ENCODE measurements around the gene WDR41. TPM values are rescaled to one million over a fixed set of nuclear protein-coding genes. Genes with fewer than 3 reads are reported as not detected.
"Not testable (repeated sequence)": the region's sequence is repeated elsewhere in the genome, so short reads cannot be mapped to it uniquely, and the experiment has no call there.

The WDR41 gene
- total RNA-seq, 4 donors from 2014 or later, result 39.3 to 59.2 (median 49.2) TPM

GRCh38 chr5:77513321-77513720 is 21.2 kb upstream of the WDR41 start:
- no peak overlapping the region for H3K4me3 ChIP-seq
- no peaks in the 10 kb centered on the region for H3K27me3 ChIP-seq
- no peaks in the 10 kb centered on the region for H3K9me3 ChIP-seq
- 22 to 51% methylated on average over 1 of the region's 1 CpG for WGBS, 2 donors
- no peaks in the 10 kb centered on the region for H3K4me1 ChIP-seq
- no peaks in the 10 kb centered on the region for H3K36me3 ChIP-seq
- TF ChIP-seq CTCF (IDR thresholded peaks at IDR 0.05), result no peak
- no peak for TF ChIP-seq EP300 (IDR thresholded peaks at IDR 0.05)
- no peak for TF ChIP-seq POLR2A (IDR thresholded peaks at IDR 0.05)
- DNase-seq (ENCODE audit: low spot score in 2 of 2), result no peak
- no peak overlapping the region for H3K27ac ChIP-seq

DNA sequence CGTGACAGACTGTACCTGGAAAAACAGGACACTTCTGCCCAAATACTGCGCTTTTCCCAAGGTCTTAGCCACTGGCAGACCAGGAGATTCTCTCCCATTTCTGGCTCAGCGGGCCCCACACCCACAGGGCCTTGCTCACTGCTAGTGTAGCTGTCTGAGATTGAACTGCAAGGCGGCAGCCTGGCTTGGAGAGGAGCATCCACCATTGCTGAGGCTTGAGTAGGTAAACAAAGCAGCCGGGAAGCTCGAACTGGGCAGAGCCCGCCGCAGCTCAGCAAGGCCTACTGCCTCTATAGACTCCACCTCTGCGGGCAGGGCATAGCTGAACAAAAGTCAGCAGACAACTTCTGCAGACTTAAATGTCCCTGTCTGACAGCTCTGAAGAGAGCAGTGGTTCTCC is 9.0 kb upstream of the WDR41 start:
- not testable (repeated sequence) for H3K4me1 ChIP-seq; H3K36me3 ChIP-seq; H3K27ac ChIP-seq; H3K4me3 ChIP-seq; H3K27me3 ChIP-seq; DNase-seq (ENCODE audit: low spot score in 2 of 2); H3K9me3 ChIP-seq
- 85 to 93% methylated on average over 9 of the region's 9 CpGs for WGBS, 2 donors

GRCh38 chr5:77499973-77500372 is 7.9 kb upstream of the WDR41 start:
- no peak for TF ChIP-seq POLR2A (IDR thresholded peaks at IDR 0.05)
- TF ChIP-seq CTCF (IDR thresholded peaks at IDR 0.05), result no peak
- TF ChIP-seq EP300 (IDR thresholded peaks at IDR 0.05), result no peak
- Histone ChIP-seq H3K27ac (no peak overlapping the region), H3K4me3 (no peak overlapping the region), H3K4me1 (no peaks in the 10 kb centered on the region), H3K27me3 (no peaks in the 10 kb centered on the region), H3K36me3 (no peaks in the 10 kb centered on the region), H3K9me3 (peaks cover 0 to 9% (median 0%) of the 10 kb centered on the region in 4 donors)
- DNase-seq (ENCODE audit: low spot score in 2 of 2), result no peak
- WGBS, 2 donors, result 91 to 98% methylated on average over 2 of the region's 2 CpGs

GRCh38 chr5:77499441-77499840 is 7.3 kb upstream of the WDR41 start:
- peaks cover 0 to 9% (median 0%) of the 10 kb centered on the region in 4 donors for H3K9me3 ChIP-seq
- no peak for TF ChIP-seq POLR2A (IDR thresholded peaks at IDR 0.05)
- no peak for TF ChIP-seq CTCF (IDR thresholded peaks at IDR 0.05)
- TF ChIP-seq EP300 (IDR thresholded peaks at IDR 0.05), result no peak
- WGBS, 2 donors, result 71 to 81% methylated on average over 3 of the region's 3 CpGs
- H3K4me3 ChIP-seq, result no peak overlapping the region
- no peaks in the 10 kb centered on the region for H3K27me3 ChIP-seq
- H3K4me1 ChIP-seq, result no peaks in the 10 kb centered on the region
- no peaks in the 10 kb centered on the region for H3K36me3 ChIP-seq
- H3K27ac ChIP-seq, result no peak overlapping the region
- no peak for DNase-seq (ENCODE audit: low spot score in 2 of 2)

DNA sequence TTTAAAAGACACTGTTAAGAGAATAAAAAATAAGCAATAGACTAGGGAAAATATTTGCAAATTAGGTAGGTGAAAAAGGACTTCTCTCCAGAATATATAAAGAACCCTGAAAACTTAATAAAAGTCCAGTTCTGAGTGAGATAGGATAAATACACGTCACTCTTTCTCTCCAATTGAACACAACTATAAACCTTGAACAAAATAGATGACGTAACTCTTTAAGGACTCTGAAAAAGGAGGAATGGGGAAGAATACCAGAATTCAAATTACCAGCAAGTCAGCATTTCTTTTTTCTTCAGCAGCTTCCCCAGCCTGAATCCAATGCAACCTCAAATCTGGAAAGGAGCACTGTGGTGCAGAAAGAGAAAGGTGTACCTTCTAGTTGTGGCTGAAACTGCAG is 6.8 kb upstream of the WDR41 start:
- no peaks in the 10 kb centered on the region for H3K4me1 ChIP-seq
- TF ChIP-seq CTCF (IDR thresholded peaks at IDR 0.05) (no peak), EP300 (IDR thresholded peaks at IDR 0.05) (no peak), POLR2A (IDR thresholded peaks at IDR 0.05) (no peak)
- H3K27me3 ChIP-seq, result no peaks in the 10 kb centered on the region
- H3K9me3 ChIP-seq, result peaks cover 0 to 9% (median 0%) of the 10 kb centered on the region in 4 donors
- DNase-seq (ENCODE audit: low spot score in 2 of 2), result no peak
- no peaks in the 10 kb centered on the region for H3K36me3 ChIP-seq
- no peak overlapping the region for H3K27ac ChIP-seq
- 68 to 82% methylated on average over 2 of the region's 2 CpGs for WGBS, 2 donors
- no peak overlapping the region for H3K4me3 ChIP-seq

GRCh38 chr5:77494935-77495334 is 2.8 kb upstream of the WDR41 start:
- Histone ChIP-seq H3K27ac (no peak overlapping the region), H3K27me3 (no peaks in the 10 kb centered on the region), H3K4me3 (no peak overlapping the region), H3K36me3 (no peaks in the 10 kb centered on the region), H3K9me3 (no peaks in the 10 kb centered on the region), H3K4me1 (peaks cover 0 to 16% (median 0%) of the 10 kb centered on the region in 4 donors)
- DNase-seq (ENCODE audit: low spot score in 2 of 2), result no peak
- no peak for TF ChIP-seq EP300 (IDR thresholded peaks at IDR 0.05)
- no peak for TF ChIP-seq CTCF (IDR thresholded peaks at IDR 0.05)
- no peak for TF ChIP-seq POLR2A (IDR thresholded peaks at IDR 0.05)
- WGBS, 2 donors, result 92 to 94% methylated on average over 3 of the region's 3 CpGs

All from tibial nerve (tissue), 4 donors.